ENCODE measurements around the gene AAMP.

Gene AAMP

GRCh38 chr2:218261423-218262236 is 8.3 kb downstream of the AAMP start:
- Mint-ChIP-seq H3K27me3 (no peaks in the 10 kb centered on the region), H3K9me3 (ENCODE audit: low read depth) (no peaks in the 10 kb centered on the region), H3K4me1 (ENCODE audit: low read depth) (peaks cover 25% of the 10 kb centered on the region), H3K36me3 (no peaks in the 10 kb centered on the region), H3K27ac (no peak overlapping the region), H3K4me3 (no peak overlapping the region)

GRCh38 chr2:218260742-218261422 is 9.1 kb downstream of the AAMP start, which contains the start of gene GPBAR1:
Gene GPBAR1 (plus strand): TSS chr2:218261015. CDS start chr2:218262725, 1,710 bp downstream.
- no peaks in the 10 kb centered on the region for H3K27me3 Mint-ChIP-seq
- no peak within 1 kb of the TSS for H3K4me3 Mint-ChIP-seq
- H3K36me3 Mint-ChIP-seq: peaks cover 2% of the 10 kb centered on the region
- no peaks in the 10 kb centered on the region for H3K9me3 Mint-ChIP-seq (ENCODE audit: low read depth)
- H3K27ac Mint-ChIP-seq: peak within 1 kb of the TSS; percentile 66
- peaks cover 23% of the 10 kb centered on the region for H3K4me1 Mint-ChIP-seq (ENCODE audit: low read depth)

- H3K4me1 Mint-ChIP-seq (ENCODE audit: low read depth): peaks cover 26% of the 10 kb centered on the region
- H3K36me3 Mint-ChIP-seq: peaks cover 2% of the 10 kb centered on the region
- no peaks in the 10 kb centered on the region for H3K9me3 Mint-ChIP-seq (ENCODE audit: low read depth)
- no peaks in the 10 kb centered on the region for H3K27me3 Mint-ChIP-seq
- no peak overlapping the region for H3K4me3 Mint-ChIP-seq
- H3K27ac Mint-ChIP-seq: peak overlapping the region; percentile 66
Observed at GRCh38 chr2:218260166-218260565, 9.8 kb downstream of the AAMP start.

- H3K27me3 Mint-ChIP-seq: no peaks in the 10 kb centered on the region
- peaks cover 2% of the 10 kb centered on the region for H3K36me3 Mint-ChIP-seq
- peaks cover 31% of the 10 kb centered on the region for H3K4me1 Mint-ChIP-seq (ENCODE audit: low read depth)
- no peaks in the 10 kb centered on the region for H3K9me3 Mint-ChIP-seq (ENCODE audit: low read depth)
- H3K4me3 Mint-ChIP-seq: no peak overlapping the region
- peak overlapping the region; percentile 66 for H3K27ac Mint-ChIP-seq
Observed at GRCh38 chr2:218259099-218259961, 10.6 kb downstream of the AAMP start.

- H3K4me3 Mint-ChIP-seq: peak overlapping the region; percentile 51
- H3K9me3 Mint-ChIP-seq (ENCODE audit: low read depth): no peaks in the 10 kb centered on the region
- H3K36me3 Mint-ChIP-seq: peaks cover 2% of the 10 kb centered on the region
- peaks cover 30% of the 10 kb centered on the region for H3K4me1 Mint-ChIP-seq (ENCODE audit: low read depth)
- no peaks in the 10 kb centered on the region for H3K27me3 Mint-ChIP-seq
- H3K27ac Mint-ChIP-seq: peak overlapping the region; percentile 90
Observed at GRCh38 chr2:218257390-218257981, 12.5 kb downstream of the AAMP start.

- Mint-ChIP-seq H3K36me3 (peaks cover 2% of the 10 kb centered on the region), H3K4me1 (ENCODE audit: low read depth) (peaks cover 33% of the 10 kb centered on the region), H3K27ac (peak overlapping the region; percentile 90), H3K27me3 (no peaks in the 10 kb centered on the region), H3K4me3 (no peak overlapping the region), H3K9me3 (ENCODE audit: low read depth) (no peaks in the 10 kb centered on the region)
Observed at GRCh38 chr2:218256612-218257350, 13.2 kb downstream of the AAMP start.

GRCh38 chr2:218255446-218255845 is 14.5 kb downstream of the AAMP start:
- Mint-ChIP-seq H3K36me3 (peaks cover 2% of the 10 kb centered on the region), H3K27me3 (no peaks in the 10 kb centered on the region), H3K4me3 (no peak overlapping the region), H3K9me3 (ENCODE audit: low read depth) (no peaks in the 10 kb centered on the region), H3K4me1 (ENCODE audit: low read depth) (peaks cover 35% of the 10 kb centered on the region), H3K27ac (peak overlapping the region; percentile 59)

GRCh38 chr2:218253232-218253625 is 16.7 kb downstream of the AAMP start:
- peaks cover 30% of the 10 kb centered on the region for H3K4me1 Mint-ChIP-seq (ENCODE audit: low read depth)
- peaks cover 12% of the 10 kb centered on the region for H3K36me3 Mint-ChIP-seq
- no peak overlapping the region for H3K27ac Mint-ChIP-seq
- no peaks in the 10 kb centered on the region for H3K27me3 Mint-ChIP-seq
- no peak overlapping the region for H3K4me3 Mint-ChIP-seq
- H3K9me3 Mint-ChIP-seq (ENCODE audit: low read depth): no peaks in the 10 kb centered on the region

- H3K36me3 Mint-ChIP-seq: peaks cover 12% of the 10 kb centered on the region
- H3K27ac Mint-ChIP-seq: peak overlapping the region; percentile 38
- H3K27me3 Mint-ChIP-seq: no peaks in the 10 kb centered on the region
- H3K9me3 Mint-ChIP-seq (ENCODE audit: low read depth): no peaks in the 10 kb centered on the region
- no peak overlapping the region for H3K4me3 Mint-ChIP-seq
- peaks cover 28% of the 10 kb centered on the region for H3K4me1 Mint-ChIP-seq (ENCODE audit: low read depth)
Observed at GRCh38 chr2:218252509-218253231, 17.3 kb downstream of the AAMP start.

- Mint-ChIP-seq H3K27me3 (no peaks in the 10 kb centered on the region), H3K36me3 (peaks cover 9% of the 10 kb centered on the region), H3K27ac (peak overlapping the region; percentile 66), H3K9me3 (ENCODE audit: low read depth) (no peaks in the 10 kb centered on the region), H3K4me3 (no peak overlapping the region), H3K4me1 (ENCODE audit: low read depth) (peaks cover 17% of the 10 kb centered on the region)
Observed at GRCh38 chr2:218249691-218250090, 20.2 kb downstream of the AAMP start.

- peaks cover 11% of the 10 kb centered on the region for H3K36me3 Mint-ChIP-seq
- H3K4me1 Mint-ChIP-seq (ENCODE audit: low read depth): peaks cover 36% of the 10 kb centered on the region
- H3K27ac Mint-ChIP-seq: peak overlapping the region; percentile 90
- H3K9me3 Mint-ChIP-seq (ENCODE audit: low read depth): no peaks in the 10 kb centered on the region
- no peak overlapping the region for H3K4me3 Mint-ChIP-seq
- H3K27me3 Mint-ChIP-seq: no peaks in the 10 kb centered on the region
Observed at GRCh38 chr2:218245214-218245613, 24.7 kb downstream of the AAMP start.

GRCh38 chr2:218244665-218245064 is 25.3 kb downstream of the AAMP start:
- no peaks in the 10 kb centered on the region for H3K27me3 Mint-ChIP-seq
- peaks cover 7% of the 10 kb centered on the region for H3K36me3 Mint-ChIP-seq
- H3K4me1 Mint-ChIP-seq (ENCODE audit: low read depth): peaks cover 34% of the 10 kb centered on the region
- peak overlapping the region; percentile 90 for H3K27ac Mint-ChIP-seq
- H3K9me3 Mint-ChIP-seq (ENCODE audit: low read depth): no peaks in the 10 kb centered on the region
- peak overlapping the region; percentile 20 for H3K4me3 Mint-ChIP-seq

GRCh38 chr2:218244204-218244603 is 25.7 kb downstream of the AAMP start:
- no peaks in the 10 kb centered on the region for H3K9me3 Mint-ChIP-seq (ENCODE audit: low read depth)
- H3K4me3 Mint-ChIP-seq: no peak overlapping the region
- H3K36me3 Mint-ChIP-seq: peaks cover 3% of the 10 kb centered on the region
- peak overlapping the region; percentile 90 for H3K27ac Mint-ChIP-seq
- H3K4me1 Mint-ChIP-seq (ENCODE audit: low read depth): peaks cover 36% of the 10 kb centered on the region
- H3K27me3 Mint-ChIP-seq: no peaks in the 10 kb centered on the region

All from activated naive CD8-positive, alpha-beta T cell (primary cell).